Nephron (organoid): ENCODE results near the gene PIGN.

ENCODE experiments used
- H3K27ac Mint-ChIP-seq, 3 experiments: 2 replicates each; pipeline ENCODE4 v1.8.0; 2020; ENCODE audit warnings: mixed read lengths in 3 of 3, mild to moderate bottlenecking in 2 of 3, moderate library complexity in 1 of 3
- H3K27me3 Mint-ChIP-seq: 2 replicates; pipeline ENCODE4 v1.8.0; 2021; ENCODE audit warnings: low read depth, mild to moderate bottlenecking, moderate library complexity, mixed read lengths
- H3K36me3 Mint-ChIP-seq: 2 replicates; pipeline ENCODE4 v1.8.0; 2020; ENCODE audit warnings: low read depth, mixed read lengths
- H3K4me1 Mint-ChIP-seq: 2 replicates; pipeline ENCODE4 v1.8.0; 2020; ENCODE audit warnings: mixed read lengths
- H3K4me3 Mint-ChIP-seq, 3 experiments: 2 replicates each; pipeline ENCODE4 v1.8.0; 2020; ENCODE audit warnings: mild to moderate bottlenecking in 3 of 3, mixed read lengths in 3 of 3, moderate library complexity in 2 of 3
- H3K9me3 Mint-ChIP-seq: 2 replicates; pipeline ENCODE4 v1.8.0; 2020; ENCODE audit warnings: mixed read lengths
- TF ChIP-seq, protein P1 (sequence below), 3 experiments: fragments of 200-600 bp; sonication (generic); IDR thresholded peaks; one replicate each; pipeline ENCODE4 v1.5.0; 2021; ENCODE audit warnings: antibody characterized with exemption in 3 of 3; ENCODE audit not compliant: unreplicated experiment in 3 of 3

PIGN gene

DNA sequence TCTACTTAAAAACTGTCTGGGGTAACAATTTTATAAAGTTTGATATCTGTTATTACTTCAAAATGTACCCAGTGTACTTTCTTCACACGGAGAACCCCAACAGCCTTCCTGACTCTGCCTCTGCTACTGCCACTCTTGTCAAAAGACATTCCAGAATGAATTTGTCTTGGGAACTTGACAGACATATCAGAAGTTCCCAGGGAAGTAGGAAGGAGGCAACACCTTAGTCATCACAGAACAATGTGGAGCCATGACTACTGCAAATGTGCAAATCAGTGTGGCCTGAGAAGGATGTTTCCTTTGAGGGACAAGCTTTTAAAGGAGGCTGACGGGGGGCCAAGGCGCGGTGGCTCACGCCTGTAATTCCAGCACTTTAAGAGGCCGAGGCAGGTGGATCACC is 160.3 kb downstream of the PIGN start:
- H3K4me3 Mint-ChIP-seq: no peak overlapping the region
- H3K9me3 Mint-ChIP-seq: peaks cover 2% of the 10 kb centered on the region
- TF ChIP-seq, protein P1, sequence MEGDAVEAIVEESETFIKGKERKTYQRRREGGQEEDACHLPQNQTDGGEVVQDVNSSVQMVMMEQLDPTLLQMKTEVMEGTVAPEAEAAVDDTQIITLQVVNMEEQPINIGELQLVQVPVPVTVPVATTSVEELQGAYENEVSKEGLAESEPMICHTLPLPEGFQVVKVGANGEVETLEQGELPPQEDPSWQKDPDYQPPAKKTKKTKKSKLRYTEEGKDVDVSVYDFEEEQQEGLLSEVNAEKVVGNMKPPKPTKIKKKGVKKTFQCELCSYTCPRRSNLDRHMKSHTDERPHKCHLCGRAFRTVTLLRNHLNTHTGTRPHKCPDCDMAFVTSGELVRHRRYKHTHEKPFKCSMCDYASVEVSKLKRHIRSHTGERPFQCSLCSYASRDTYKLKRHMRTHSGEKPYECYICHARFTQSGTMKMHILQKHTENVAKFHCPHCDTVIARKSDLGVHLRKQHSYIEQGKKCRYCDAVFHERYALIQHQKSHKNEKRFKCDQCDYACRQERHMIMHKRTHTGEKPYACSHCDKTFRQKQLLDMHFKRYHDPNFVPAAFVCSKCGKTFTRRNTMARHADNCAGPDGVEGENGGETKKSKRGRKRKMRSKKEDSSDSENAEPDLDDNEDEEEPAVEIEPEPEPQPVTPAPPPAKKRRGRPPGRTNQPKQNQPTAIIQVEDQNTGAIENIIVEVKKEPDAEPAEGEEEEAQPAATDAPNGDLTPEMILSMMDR (IDR thresholded peaks at IDR 0.05; ENCODE audit: unreplicated experiment in 3 of 3): no peak
- no peaks in the 10 kb centered on the region for H3K36me3 Mint-ChIP-seq
- H3K4me1 Mint-ChIP-seq: no peaks in the 10 kb centered on the region
- H3K27me3 Mint-ChIP-seq: no peaks in the 10 kb centered on the region
- no peak overlapping the region for H3K27ac Mint-ChIP-seq

DNA sequence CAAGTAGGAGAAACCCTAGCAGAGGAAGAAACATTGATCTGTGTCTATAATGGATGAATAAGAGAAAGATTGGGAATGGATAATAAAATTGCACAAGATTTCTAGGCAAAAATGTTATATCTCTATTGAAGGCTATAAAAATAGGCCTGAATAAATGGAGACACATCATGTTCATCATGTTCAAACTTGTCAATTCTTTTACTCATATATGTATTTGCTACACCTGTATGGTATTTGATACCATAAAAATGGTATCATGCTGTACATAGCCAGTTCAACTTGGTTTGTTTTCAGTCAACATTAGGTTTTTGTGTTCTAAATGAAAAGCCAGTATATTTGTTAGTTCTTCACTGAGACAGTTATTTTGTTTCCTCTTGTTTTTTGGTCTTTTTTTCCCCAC is 161.9 kb downstream of the PIGN start:
- Mint-ChIP-seq H3K36me3 (no peaks in the 10 kb centered on the region), H3K4me1 (no peaks in the 10 kb centered on the region), H3K4me3 (no peak overlapping the region), H3K9me3 (peaks cover 5% of the 10 kb centered on the region), H3K27ac (no peak overlapping the region), H3K27me3 (no peaks in the 10 kb centered on the region)
- TF ChIP-seq, protein P1 (IDR thresholded peaks at IDR 0.05; ENCODE audit: unreplicated experiment in 3 of 3): no peak

DNA sequence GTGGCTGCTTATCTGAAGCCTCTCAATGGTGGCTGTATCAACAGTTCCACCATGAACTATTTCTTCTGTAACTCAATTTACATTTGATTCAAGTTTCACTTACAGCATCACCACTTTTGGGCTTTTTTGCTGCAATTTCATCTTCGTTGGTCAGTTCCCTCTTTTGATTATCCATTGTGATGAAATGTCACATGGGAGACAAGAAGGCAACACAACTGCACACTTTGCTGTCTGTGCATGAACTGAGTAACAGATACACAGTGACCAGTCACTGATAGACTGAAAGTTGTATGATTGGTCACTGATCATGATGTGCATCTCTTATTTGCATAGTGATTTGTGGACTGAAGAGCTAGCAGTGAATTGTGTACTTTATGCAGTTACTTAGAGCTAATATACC is 163.3 kb downstream of the PIGN start:
- H3K36me3 Mint-ChIP-seq: no peaks in the 10 kb centered on the region
- H3K27me3 Mint-ChIP-seq: peaks cover 3% of the 10 kb centered on the region
- peaks cover 9% of the 10 kb centered on the region for H3K9me3 Mint-ChIP-seq
- TF ChIP-seq, protein P1 (IDR thresholded peaks at IDR 0.05; ENCODE audit: unreplicated experiment in 3 of 3): no peak
- no peak overlapping the region for H3K4me3 Mint-ChIP-seq
- H3K4me1 Mint-ChIP-seq: peaks cover 8% of the 10 kb centered on the region
- no peak overlapping the region for H3K27ac Mint-ChIP-seq

DNA sequence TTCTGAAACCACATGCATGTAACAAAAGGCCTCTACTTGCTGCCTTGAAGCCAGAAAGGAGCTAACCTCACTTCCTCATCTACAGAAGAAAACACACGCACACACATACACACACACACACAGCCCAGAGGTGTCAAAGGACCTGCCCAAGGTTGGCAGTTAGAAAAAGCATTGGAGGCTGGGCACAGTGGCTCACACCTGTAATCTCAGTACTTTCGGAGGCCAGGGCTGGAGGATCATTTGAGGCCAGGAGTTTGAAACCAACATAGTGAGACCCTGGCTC is 168.2 kb downstream of the PIGN start:
- TF ChIP-seq, protein P1 (IDR thresholded peaks at IDR 0.05; ENCODE audit: unreplicated experiment in 3 of 3): no peak
- no peak overlapping the region for H3K4me3 Mint-ChIP-seq
- peaks cover 22% of the 10 kb centered on the region for H3K4me1 Mint-ChIP-seq
- H3K9me3 Mint-ChIP-seq: peaks cover 11% of the 10 kb centered on the region
- peaks cover 3% of the 10 kb centered on the region for H3K27me3 Mint-ChIP-seq
- peak overlapping the region; percentile 97 to 99 (median 97) for H3K27ac Mint-ChIP-seq
- H3K36me3 Mint-ChIP-seq: no peaks in the 10 kb centered on the region

DNA sequence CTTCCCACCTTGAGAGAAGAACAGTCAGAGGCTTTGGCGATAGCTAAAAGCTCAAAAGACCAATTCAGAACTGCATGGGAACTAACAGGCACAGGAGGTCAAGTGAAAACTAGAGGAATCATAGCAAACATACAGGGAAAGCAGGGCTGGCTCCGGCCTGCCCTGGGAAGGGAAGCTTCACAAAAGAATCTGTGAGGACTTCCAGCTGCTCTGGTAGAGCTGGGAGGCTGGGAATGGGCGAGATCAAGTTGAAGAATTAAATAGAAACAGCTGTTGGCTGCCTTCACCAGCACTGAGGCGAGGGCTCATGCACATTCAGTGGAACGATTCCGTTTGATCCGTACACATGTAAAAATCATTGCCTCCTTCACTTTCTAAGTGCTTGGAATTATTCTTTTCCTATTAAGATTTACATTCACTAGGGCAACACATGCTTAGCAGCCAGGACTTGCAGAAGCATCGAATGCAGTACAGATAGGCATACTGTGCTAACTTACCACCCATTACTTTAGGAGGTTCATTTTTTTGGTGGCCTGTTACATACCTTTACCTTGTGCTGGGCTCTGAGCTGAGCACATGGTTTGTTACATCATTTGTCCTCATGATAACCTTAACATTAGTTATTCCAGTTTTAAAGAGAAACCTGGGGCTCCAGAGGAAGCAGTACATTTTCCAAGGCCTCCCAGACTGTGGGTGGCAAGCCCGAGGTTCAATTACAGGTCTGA is 168.7 kb downstream of the PIGN start:
- TF ChIP-seq, protein P1 (IDR thresholded peaks at IDR 0.05; ENCODE audit: unreplicated experiment in 3 of 3): no peak
- Mint-ChIP-seq H3K36me3 (no peaks in the 10 kb centered on the region), H3K27ac (peak overlapping the region; percentile 97 to 99 (median 97)), H3K4me1 (peaks cover 22% of the 10 kb centered on the region), H3K9me3 (peaks cover 11% of the 10 kb centered on the region), H3K4me3 (peak overlapping the region in 2 of 3 experiments; percentile 18 to 19), H3K27me3 (peaks cover 3% of the 10 kb centered on the region)

DNA sequence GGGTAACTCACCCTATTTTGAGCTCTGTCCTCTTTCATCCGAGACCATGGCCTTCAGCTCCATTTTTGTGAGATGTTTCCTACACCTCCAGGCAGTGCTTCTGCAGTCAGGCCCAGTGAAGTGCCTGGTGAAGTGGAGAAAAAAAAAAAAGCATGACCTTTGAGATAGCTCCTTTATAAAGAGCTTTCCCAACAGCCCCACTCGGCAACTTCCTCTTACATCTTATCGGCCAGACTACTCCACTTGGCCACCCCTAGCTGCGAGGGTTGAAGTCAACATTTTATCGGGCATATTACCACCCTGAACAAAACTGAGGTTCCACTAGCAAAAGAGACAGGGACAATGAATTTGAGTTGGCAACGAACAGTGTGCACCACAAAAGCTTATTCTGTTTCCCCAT is 169.2 kb downstream of the PIGN start:
- Mint-ChIP-seq H3K9me3 (peaks cover 11% of the 10 kb centered on the region), H3K4me1 (peaks cover 22% of the 10 kb centered on the region), H3K27me3 (peaks cover 3% of the 10 kb centered on the region), H3K27ac (peak overlapping the region; percentile 97 to 99 (median 97)), H3K4me3 (peak overlapping the region in 2 of 3 experiments; percentile 18 to 19), H3K36me3 (no peaks in the 10 kb centered on the region)
- TF ChIP-seq, protein P1 (IDR thresholded peaks at IDR 0.05; ENCODE audit: unreplicated experiment in 3 of 3): no peak
